GM19438 (cell line): ENCODE data around the gene MXD3.

ENCODE experiments used
- ATAC-seq: cut with Tn5 transposase; IDR thresholded peaks from one replicate; pipeline ENCODE4 v1.9.1; 2021; ENCODE audit warnings: low read depth; ENCODE audit not compliant: unreplicated experiment

MXD3 gene

DNA sequence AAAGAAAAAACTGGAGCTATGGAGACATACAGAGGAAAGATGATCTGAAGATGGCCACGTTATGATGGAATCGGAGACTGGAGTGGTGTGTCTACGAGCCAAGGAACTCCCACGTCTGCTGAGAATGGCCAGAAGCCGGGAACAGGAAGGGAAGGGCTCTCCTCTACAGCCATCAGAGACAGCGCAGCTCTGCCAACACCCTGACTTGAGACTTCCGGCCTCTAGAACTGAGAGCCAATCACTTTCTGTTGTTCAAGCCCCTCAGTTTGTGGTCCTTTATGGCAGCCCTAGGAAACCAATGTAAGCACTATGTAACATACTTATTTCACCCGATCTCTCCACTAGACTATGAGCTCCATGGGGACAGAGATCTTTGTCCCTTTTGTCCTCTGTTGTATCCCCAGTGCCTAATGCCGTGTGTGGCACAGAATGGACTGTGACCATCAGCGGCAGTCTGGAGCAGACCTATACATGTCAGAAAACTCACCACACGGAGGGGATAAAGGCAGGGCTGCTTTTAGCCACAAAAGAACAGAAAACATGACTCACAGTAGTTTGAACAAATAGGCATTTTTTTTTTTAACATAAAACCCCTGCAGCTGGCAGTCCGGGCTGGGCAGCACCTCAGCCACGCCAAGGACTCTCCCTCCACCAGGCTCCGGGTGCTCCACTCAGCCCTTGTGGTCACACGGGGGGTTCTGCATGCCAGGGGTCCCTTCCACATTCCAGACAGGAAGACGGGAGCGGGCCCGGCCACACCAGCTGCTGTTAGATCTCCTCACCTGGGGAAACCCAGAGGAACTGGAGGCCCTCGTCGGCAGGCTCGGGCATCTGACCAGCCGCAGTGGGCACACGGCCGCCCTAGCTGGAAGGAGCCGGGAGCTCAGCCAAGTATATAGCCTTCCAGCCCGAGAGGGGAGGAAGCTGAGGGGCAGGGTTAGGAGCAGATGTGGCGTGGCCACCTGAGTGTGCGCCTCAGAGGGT, 16.1 kb upstream of the MXD3 start:
- no peak for ATAC-seq

- ATAC-seq = no peak
These were observed 14.2 kb upstream of the MXD3 start for GRCh38 chr5:177325868-177326381.

GRCh38 chr5:177320879-177321278, 9.2 kb upstream of the MXD3 start:
- ATAC-seq = no peak

DNA sequence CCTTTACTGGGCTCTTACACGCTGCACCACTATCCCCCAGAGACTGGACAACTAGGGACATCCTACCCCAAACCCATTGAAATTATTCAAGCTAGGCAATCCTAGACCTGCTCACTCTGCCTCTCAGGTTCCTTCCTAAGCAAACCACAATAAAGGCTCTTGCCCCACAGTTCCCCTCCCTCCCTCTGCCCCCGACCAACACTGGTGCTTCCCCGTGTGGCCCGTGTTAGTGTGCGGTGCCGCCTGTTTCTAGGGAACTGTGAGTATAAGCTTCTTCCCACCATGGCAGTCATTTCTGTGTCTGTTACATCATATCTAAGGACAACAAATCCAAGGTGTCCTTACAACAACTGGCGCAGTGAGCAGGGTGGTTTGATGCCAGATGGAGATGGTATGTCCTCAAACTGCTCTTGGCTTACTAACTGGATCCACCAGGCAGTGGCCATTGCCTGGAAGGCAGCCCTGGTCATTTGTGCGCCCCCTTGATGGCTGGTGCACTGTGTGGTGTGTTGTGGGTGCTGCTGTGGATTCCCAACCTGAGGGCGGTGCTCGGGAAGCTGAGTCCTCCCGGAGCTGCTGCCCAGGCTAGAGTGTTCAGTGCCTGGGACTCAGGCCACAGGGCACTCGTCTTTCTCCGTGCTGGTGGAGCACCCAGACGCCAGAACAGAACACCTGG, 8.4 kb upstream of the MXD3 start:
- ATAC-seq = no peak

DNA sequence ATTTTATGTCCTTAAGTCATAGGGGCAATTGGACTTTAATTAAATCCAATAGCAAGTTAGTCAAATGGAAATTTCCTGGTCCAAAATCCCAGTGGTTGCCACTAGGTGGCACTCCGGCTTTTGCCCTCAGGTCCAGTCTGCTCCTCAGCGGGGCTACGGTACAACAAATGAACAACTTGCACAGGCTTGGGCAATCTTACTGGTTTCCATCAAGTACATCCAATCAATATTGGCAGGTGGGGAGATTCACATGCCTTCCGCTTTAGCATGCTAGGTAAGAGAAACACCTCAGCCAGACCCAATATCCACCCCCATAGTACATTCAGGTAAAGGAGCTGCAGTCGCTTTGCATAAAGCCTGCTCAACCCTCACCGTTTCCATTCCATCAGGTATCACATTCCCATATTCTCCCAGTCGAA, 6.3 kb upstream of the MXD3 start:
- no peak for ATAC-seq

GRCh38 chr5:177316005-177316404, 4.3 kb upstream of the MXD3 start:
- ATAC-seq = no peak

- ATAC-seq = no peak
These were observed 3.7 kb upstream of the MXD3 start for GRCh38 chr5:177315411-177315810.

DNA sequence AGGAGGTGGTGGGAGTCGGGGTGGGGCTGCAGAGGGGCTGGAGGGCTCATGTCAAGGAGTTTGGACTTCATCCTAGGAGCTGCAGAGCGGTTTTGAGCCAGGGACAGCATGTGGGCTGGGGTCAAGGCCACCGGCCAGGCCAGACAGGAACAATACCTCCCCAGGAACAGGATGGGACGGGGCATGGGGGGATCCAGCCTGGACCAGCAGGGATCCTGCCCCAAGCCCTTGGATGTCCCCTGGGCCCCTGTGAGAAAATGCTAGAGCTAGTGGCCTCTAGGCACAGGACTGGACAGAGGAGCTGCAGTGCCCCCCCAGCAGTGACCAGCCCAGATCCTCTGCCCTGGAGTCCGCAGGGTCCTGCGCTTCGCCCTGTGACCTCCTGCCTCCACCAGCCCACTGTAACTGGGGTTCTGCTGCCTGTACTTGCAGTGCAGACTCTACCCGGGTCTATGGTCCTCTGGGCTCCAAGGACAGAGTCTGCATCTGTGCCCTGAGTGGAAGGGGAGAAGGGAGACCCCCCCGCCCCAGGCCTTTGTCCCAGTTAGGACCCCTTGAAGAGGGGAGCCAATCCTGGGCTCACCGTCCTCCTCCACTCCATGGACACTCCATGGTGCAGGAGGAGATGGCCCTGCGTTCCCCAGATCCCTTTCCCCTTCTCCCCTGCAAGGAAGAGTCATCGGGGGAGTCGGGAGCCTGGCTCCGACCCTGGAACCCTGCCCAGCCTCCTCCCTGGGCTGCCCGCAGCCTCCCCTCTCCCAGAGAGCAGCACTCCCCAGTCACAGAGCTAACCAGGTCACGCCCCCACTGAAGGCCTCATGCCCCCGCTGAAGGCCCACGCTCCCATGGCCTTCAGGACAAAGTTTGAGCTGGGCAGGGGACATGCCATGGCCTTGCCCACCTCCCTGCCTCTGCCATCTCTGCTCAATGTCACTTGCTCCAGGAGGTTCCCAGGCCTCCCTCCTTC, 3.0 kb upstream of the MXD3 start:
- ATAC-seq = no peak

GRCh38 chr5:177313561-177314259, 2.0 kb upstream of the MXD3 start:
- no peak for ATAC-seq

DNA sequence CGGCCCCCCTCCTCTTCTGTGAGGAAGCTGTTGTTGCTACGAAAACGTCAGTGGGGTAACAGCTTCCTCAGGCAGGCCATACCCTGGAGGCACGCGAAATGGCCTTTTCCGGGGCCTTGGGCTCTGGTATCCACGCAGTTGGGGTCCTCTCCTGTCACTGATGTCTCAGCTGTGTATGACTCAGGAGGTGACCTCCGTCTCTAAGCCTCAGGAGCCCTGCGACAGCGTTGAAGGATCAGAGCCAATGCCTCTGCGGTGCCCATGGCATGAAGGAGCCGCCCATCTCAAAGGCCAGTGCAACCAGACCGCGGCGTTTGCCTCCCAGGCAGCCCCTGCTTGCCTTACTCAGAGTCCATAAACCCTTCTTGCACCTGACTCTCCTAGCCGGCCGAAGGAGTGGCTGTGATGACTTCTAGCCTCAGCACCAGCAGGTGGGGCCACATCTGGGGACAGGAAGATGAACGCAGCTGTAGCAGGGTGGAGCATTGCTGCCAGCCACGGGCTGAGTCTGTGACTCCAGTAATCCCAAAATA, 1.0 kb upstream of the MXD3 start:
- ATAC-seq = peak; percentile 25

- peak; percentile 2 for ATAC-seq
These were observed 341 bp downstream of the MXD3 start for GRCh38 chr5:177311392-177311722.

DNA sequence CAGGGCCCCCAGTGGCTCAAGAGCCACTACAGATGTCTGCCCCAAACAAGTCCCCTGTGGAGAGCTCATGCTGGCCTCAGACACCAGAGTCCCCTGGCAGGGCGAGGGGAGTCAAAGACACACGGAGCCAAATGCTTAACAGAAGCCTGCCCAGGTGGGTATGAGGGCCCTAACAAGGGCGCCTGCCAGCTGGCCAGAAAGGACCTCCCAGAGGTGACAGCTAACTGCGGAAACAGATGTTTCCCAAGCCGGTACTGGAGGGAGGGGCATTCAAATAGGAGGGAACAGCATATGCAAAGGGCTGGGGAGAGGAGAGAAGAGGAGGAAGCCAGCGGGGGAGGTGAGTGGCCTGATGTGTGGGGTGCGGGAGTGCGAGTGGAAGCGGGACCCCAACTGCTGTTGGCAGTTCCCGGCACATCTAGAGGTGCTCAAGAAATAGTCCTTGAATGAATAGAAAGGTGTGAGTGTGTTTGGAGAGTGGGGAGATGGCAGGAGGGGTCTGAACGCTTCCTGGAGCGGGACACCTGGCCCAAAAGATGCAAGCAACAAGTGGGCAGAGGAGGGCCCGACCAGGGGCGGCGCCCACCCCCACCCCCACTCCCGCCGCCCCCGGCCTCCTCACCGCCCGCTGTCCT, 824 bp downstream of the MXD3 start:
- ATAC-seq = peak; percentile 35

DNA sequence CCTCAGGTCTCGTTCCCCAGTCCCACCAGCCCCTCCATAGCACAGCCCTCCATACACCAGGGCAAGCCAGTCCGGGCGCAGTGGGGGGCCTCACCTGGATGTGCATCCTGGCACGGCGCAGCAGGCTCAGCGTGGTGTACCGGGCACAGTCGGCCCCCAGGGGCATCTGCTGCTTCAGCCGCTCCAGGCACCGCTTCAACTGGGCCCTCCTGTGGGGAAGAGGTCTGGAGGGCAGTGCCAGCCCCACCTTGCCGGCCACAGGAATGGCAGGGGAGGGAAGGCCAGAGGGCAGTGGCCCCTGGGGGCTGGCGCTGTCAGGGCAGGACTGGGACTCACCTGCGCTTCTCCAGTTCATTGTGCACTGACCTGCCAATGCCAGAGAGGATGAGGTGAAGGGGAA, 1.4 kb downstream of the MXD3 start:
- no peak for ATAC-seq

DNA sequence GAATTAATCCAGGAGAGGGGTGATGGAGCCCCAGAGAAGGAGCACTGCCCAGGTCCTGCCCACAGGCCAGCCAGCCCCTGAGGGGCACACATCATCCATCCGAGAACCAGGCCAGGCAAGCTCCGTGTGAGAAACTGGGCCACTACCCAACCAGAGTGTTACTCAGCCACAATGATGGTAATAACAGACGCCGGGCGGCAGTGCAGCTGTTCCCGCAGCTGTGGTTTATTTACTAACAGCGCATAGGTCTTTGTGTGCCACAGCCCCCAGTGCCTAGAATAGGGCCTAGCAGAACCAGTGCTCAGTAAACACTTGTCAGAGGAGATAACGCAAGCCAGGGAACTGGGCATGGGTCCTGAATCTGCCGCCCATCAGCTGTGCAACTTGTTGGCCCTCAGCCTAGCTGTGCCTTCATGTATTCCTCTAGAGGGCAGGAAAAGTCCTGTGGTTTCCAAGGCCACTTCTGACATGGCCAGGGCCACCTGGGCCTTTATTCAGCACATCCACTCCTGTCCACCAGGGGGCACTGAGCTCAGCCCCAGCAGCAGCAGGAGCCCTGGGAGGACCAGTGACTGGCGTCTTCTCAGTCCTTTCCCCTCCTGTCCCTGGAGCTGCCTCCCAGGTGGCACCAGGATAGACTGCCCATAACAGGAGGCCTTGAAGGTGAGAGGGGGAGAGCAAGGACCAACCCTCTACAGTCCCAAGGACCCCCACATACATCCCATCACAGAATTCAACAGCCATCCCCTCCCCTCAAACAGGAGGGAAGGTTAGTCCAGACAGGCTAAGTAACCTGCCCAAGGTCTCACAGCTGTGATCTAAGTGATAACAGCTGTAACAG, 2.1 kb downstream of the MXD3 start:
- no peak for ATAC-seq

DNA sequence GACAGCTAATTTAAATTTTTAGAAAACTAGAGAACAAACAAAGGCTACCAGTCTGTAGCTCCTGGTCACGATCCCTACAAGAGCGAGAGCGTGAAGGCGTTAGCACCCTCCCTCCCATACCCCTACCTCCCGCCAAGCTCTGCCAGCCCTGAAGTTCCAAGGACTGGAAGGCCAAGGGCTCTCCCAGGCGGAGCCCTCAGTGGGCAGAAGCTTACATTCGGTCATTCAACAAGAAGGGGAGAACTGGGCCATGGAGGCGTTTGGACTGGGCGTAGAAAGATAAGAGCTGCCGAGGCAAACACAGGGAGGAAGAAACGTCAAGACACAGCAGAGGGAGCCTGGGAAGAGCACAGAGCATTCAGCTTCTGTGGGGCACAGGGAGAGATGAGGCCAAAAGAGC, 3.0 kb downstream of the MXD3 start:
- ATAC-seq = no peak

GRCh38 chr5:177307544-177308363, 3.9 kb downstream of the MXD3 start:
- ATAC-seq = no peak

DNA sequence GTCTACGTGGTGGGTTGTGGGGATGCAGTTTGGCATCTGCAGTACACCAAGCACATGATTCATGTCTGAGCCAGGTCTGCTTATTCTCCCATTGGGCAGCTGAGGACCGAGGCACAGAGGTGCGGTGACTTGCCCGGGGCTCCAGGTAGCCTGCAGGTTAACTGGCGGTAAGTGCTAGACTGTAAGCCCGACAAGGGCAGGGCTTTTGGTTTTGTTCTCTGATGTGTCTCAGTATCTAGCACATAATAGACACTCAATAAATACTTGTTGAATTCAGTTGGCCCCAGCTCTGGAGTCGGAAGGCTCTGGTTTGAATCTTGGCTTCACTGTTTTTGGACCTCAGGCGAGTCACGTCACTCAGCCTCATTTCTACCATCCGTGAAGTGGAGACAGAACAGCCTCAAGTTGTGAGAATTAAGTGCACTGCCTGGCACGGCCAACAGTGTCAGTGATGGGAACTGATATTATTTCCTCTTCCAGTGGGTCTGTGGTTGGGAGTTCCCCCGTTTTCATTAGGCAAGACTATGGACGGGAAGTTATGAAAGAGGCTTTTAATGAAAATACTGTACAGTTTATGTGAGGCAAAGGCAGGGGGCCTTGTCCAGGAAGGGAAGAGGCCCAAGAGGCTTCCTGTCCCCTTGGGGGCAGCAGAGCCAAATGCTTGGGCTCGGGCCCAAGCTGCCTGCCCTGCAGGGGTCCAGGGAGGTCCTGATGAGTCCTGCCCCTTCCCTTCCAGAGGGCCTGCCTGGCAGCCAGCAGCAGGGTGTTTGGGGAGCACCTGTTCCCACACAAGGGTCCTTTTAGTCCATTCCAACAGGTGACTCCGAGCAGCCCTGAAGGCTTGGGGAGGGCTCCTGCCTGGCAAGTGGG, 4.8 kb downstream of the MXD3 start:
- ATAC-seq = no peak
